SH-SY5Y (cell line): ENCODE data around the gene RAC3.

Experiments used
- GATA2 ChIP-seq: IDR thresholded peaks from 2 replicates; pipeline ENCODE4 v1.6.1; 2011; ENCODE audit warnings: mild to moderate bottlenecking, low read depth, low read length
- GATA3 ChIP-seq: IDR thresholded peaks from 2 replicates; pipeline ENCODE4 v1.6.1; 2011; ENCODE audit warnings: low read depth, mild to moderate bottlenecking, low read length, moderate library complexity

- no peak for TF ChIP-seq GATA2
- no peak for TF ChIP-seq GATA3
Measured at GRCh38 chr17:82058855-82059249, 27.4 kb downstream of the RAC3 start.
